H9 (cell line): Measurements from ENCODE around the gene ANKRD44. TPM values are rescaled to one million over a fixed set of nuclear protein-coding genes. Genes with fewer than 3 reads are reported as not detected.

Experiments
- DNase-seq: peaks from one replicate; pipeline ENCODE4 v3.0.0-alpha.2; 2017
- H2AFZ ChIP-seq: one replicate; pipeline ENCODE4 v1.6.1; 2013; ENCODE audit warnings: mild to moderate bottlenecking, low read length, control low read depth, moderate library complexity
- H2AK5ac ChIP-seq: 2 replicates; pipeline ENCODE4 v1.6.1; 2013; ENCODE audit warnings: low read length, control low read depth, mixed read lengths; ENCODE audit not compliant: insufficient read length
- H2BK120ac ChIP-seq: one replicate; pipeline ENCODE4 v1.6.1; 2013; ENCODE audit warnings: low read depth, mild to moderate bottlenecking, low read length, control low read depth, inconsistent platforms; ENCODE audit not compliant: poor library complexity, severe bottlenecking
- H2BK12ac ChIP-seq: 2 replicates; pipeline ENCODE4 v1.6.1; 2013; ENCODE audit warnings: low read length, control low read depth, mixed read lengths, low read depth; ENCODE audit not compliant: insufficient read length
- H2BK15ac ChIP-seq: 2 replicates; pipeline ENCODE4 v1.6.1; 2013; ENCODE audit warnings: low read depth, low read length, control low read depth
- H2BK20ac ChIP-seq: one replicate; pipeline ENCODE4 v1.6.1; 2013; ENCODE audit warnings: low read depth, mild to moderate bottlenecking, low read length, control low read depth, inconsistent platforms; ENCODE audit not compliant: poor library complexity, severe bottlenecking
- H2BK5ac ChIP-seq: 2 replicates; pipeline ENCODE4 v1.6.1; 2013; ENCODE audit warnings: low read length, control low read depth, mixed read lengths; ENCODE audit not compliant: insufficient read length
- H3K14ac ChIP-seq: 2 replicates; pipeline ENCODE4 v1.6.1; 2013; ENCODE audit warnings: low read length, control low read depth; ENCODE audit not compliant: insufficient read depth
- H3K18ac ChIP-seq: 2 replicates; pipeline ENCODE4 v1.6.1; 2013; ENCODE audit warnings: low read depth, mild to moderate bottlenecking, mixed read lengths, low read length, control low read depth; ENCODE audit not compliant: insufficient read length
- H3K23ac ChIP-seq: 2 replicates; pipeline ENCODE4 v1.6.1; 2013; ENCODE audit warnings: low read length, control low read depth, mixed read lengths, low read depth; ENCODE audit not compliant: insufficient read length
- H3K23me2 ChIP-seq: 2 replicates; pipeline ENCODE4 v1.6.1; 2013; ENCODE audit warnings: low read depth, mild to moderate bottlenecking, mixed read lengths, low read length, control low read depth; ENCODE audit not compliant: insufficient read length, poor library complexity, severe bottlenecking
- H3K27ac ChIP-seq: 2 replicates; pipeline ENCODE4 v1.5.1; 2013; ENCODE audit warnings: low read length, control low read depth, mixed read lengths, low read depth; ENCODE audit not compliant: insufficient read length
- H3K27me3 ChIP-seq: 2 replicates; pipeline ENCODE4 v1.6.1; 2013; ENCODE audit warnings: low read length, control low read depth, inconsistent platforms; ENCODE audit not compliant: insufficient read depth
- H3K4ac ChIP-seq: 2 replicates; pipeline ENCODE4 v1.6.1; 2013; ENCODE audit warnings: low read depth, mild to moderate bottlenecking, control low read depth, inconsistent platforms, low read length, moderate library complexity
- H3K4me1 ChIP-seq: 2 replicates; pipeline ENCODE4 v1.6.1; 2013; ENCODE audit warnings: low read length, control low read depth, inconsistent platforms; ENCODE audit not compliant: insufficient read depth
- H3K4me2 ChIP-seq: 2 replicates; pipeline ENCODE4 v1.6.1; 2013; ENCODE audit warnings: low read length, control low read depth, mixed read lengths; ENCODE audit not compliant: insufficient read length, insufficient read depth
- H3K56ac ChIP-seq: 2 replicates; pipeline ENCODE4 v1.6.1; 2013; ENCODE audit warnings: low read depth, mild to moderate bottlenecking, mixed read lengths, low read length, control low read depth; ENCODE audit not compliant: insufficient read length
- H3K79me1 ChIP-seq: 2 replicates; pipeline ENCODE4 v1.6.1; 2013; ENCODE audit warnings: low read depth, mild to moderate bottlenecking, moderate library complexity, low read length, control low read depth, inconsistent platforms; ENCODE audit not compliant: insufficient read depth, poor library complexity, severe bottlenecking
- H3K79me2 ChIP-seq: 2 replicates; pipeline ENCODE4 v1.6.1; 2013; ENCODE audit warnings: low read length, control low read depth, inconsistent platforms; ENCODE audit not compliant: insufficient read depth
- H3K9ac ChIP-seq: 2 replicates; pipeline ENCODE4 v1.6.1; 2013; ENCODE audit warnings: low read length, control low read depth, mixed read lengths; ENCODE audit not compliant: insufficient read length; ENCODE audit errors: extremely low read depth
- H3K9me3 ChIP-seq: one replicate; pipeline ENCODE4 v1.6.1; 2013; ENCODE audit warnings: low read depth, low read length, inconsistent platforms; ENCODE audit not compliant: control insufficient read depth
- H3T11ph ChIP-seq: one replicate; pipeline ENCODE4 v1.6.1; 2013; ENCODE audit warnings: mild to moderate bottlenecking, low read length, control low read depth, inconsistent platforms
- H4K20me1 ChIP-seq: one replicate; pipeline ENCODE4 v1.6.1; 2013; ENCODE audit not compliant: control insufficient read depth, insufficient read length, insufficient read depth
- H4K5ac ChIP-seq: 2 replicates; pipeline ENCODE4 v1.6.1; 2013; ENCODE audit warnings: low read depth, mild to moderate bottlenecking, mixed read lengths, low read length, control low read depth; ENCODE audit not compliant: insufficient read length
- H4K8ac ChIP-seq: replicated peaks from 2 replicates; pipeline ENCODE4 v1.6.1; 2013; ENCODE audit warnings: low read length, control low read depth, mixed read lengths, low read depth; ENCODE audit not compliant: insufficient read length
- H4K91ac ChIP-seq: 2 replicates; pipeline ENCODE4 v1.6.1; 2013; ENCODE audit warnings: low read depth, mild to moderate bottlenecking, moderate library complexity, mixed read lengths, low read length, control low read depth; ENCODE audit not compliant: insufficient read length
- H3K27ac Mint-ChIP-seq, 3 experiments: 2 replicates in 2 of 3; 3 replicates in 1 of 3; pipeline ENCODE4 v1.8.0; 2020 to 2021; ENCODE audit warnings: mixed read lengths in 3 of 3, mild to moderate bottlenecking in 1 of 3, moderate library complexity in 1 of 3
- H3K27me3 Mint-ChIP-seq: 2 replicates; pipeline ENCODE4 v1.8.0; 2021; ENCODE audit warnings: low read depth, mild to moderate bottlenecking, moderate library complexity, mixed read lengths
- H3K36me3 Mint-ChIP-seq, 3 experiments: 2 replicates in 2 of 3; 3 replicates in 1 of 3; pipeline ENCODE4 v1.8.0; 2020 to 2021; ENCODE audit warnings: low read depth in 3 of 3, mixed read lengths in 3 of 3; ENCODE audit not compliant: insufficient read depth in 1 of 3
- H3K4me1 Mint-ChIP-seq, 2 experiments: 2 replicates each; pipeline ENCODE4 v1.8.0; 2020; ENCODE audit warnings: mixed read lengths in 2 of 2
- H3K4me3 Mint-ChIP-seq, 2 experiments: 2 replicates in 1 of 2; 3 replicates in 1 of 2; pipeline ENCODE4 v1.8.0; 2020 to 2021; ENCODE audit warnings: mild to moderate bottlenecking in 2 of 2, mixed read lengths in 2 of 2, moderate library complexity in 1 of 2
- H3K9me3 Mint-ChIP-seq, 2 experiments: 2 replicates in 1 of 2; 3 replicates in 1 of 2; pipeline ENCODE4 v1.8.0; 2020; ENCODE audit warnings: mild to moderate bottlenecking in 2 of 2, mixed read lengths in 2 of 2, moderate library complexity in 1 of 2
- CTCF ChIP-seq: fragments of 200-600 bp; sonication (generic); conservative IDR thresholded peaks from 3 replicates; pipeline ENCODE4 v1.8.0; 2021; ENCODE audit warnings: antibody characterized with exemption, mild to moderate bottlenecking
- WGBS: extraction: QIAGEN DNeasy Blood & Tissue Kit; methylation state at CpG from one replicate; pipeline ENCODE4 v1.1.7; 2013; ENCODE audit warnings: missing lambda C conversion rate, low lambda C conversion rate, mixed read lengths; ENCODE audit not compliant: insufficient read length; ENCODE audit errors: extremely low coverage; 5-methylcytosine and 5-hydroxymethylcytosine counted together
- total RNA-seq: library from RNA; stranded (reverse); gene quantifications from 2 replicates; pipeline ENCODE4 v1.2.1, GENCODE V29; 2021

Gene ANKRD44
- total RNA-seq, 1 experiment from 2014 or later, result 1.9 TPM

GRCh38 chr2:197332641-197333040 lies 22.1 kb upstream of the ANKRD44 start:
- Mint-ChIP-seq H3K9me3 (no peaks in the 10 kb centered on the region), H3K36me3 (no peaks in the 10 kb centered on the region), H3K4me3 (no peak overlapping the region), H3K27ac (no peak overlapping the region), H3K27me3 (no peaks in the 10 kb centered on the region), H3K4me1 (no peaks in the 10 kb centered on the region)
- H2BK5ac ChIP-seq, result no peak overlapping the region
- H4K5ac ChIP-seq, result no peak overlapping the region
- no peak overlapping the region for H4K8ac ChIP-seq
- no peak overlapping the region for H3K4me2 ChIP-seq
- no peaks in the 10 kb centered on the region for H3K4me1 ChIP-seq
- H2AFZ ChIP-seq, result no peak overlapping the region
- H2BK12ac ChIP-seq, result no peak overlapping the region
- no peak overlapping the region for H3T11ph ChIP-seq
- no peak overlapping the region for H3K18ac ChIP-seq
- H3K4ac ChIP-seq, result no peak overlapping the region
- no peaks in the 10 kb centered on the region for H3K23me2 ChIP-seq
- no peak overlapping the region for H3K23ac ChIP-seq
- no CpG with 5 or more reads among the region's 2 CpGs for WGBS
- no peaks in the 10 kb centered on the region for H3K27me3 ChIP-seq
- peak overlapping the region; percentile 26 for H2BK20ac ChIP-seq
- H3K14ac ChIP-seq, result no peak overlapping the region
- no peak overlapping the region for H2AK5ac ChIP-seq
- no peak overlapping the region for H3K9ac ChIP-seq
- H3K79me1 ChIP-seq, result no peaks in the 10 kb centered on the region
- DNase-seq, result no peak
- TF ChIP-seq CTCF, result no peak
- no peak overlapping the region for H2BK120ac ChIP-seq
- no peak overlapping the region for H2BK15ac ChIP-seq
- H3K79me2 ChIP-seq, result no peaks in the 10 kb centered on the region
- H3K9me3 ChIP-seq, result no peaks in the 10 kb centered on the region
- H3K56ac ChIP-seq, result no peak overlapping the region
- H4K20me1 ChIP-seq, result no peaks in the 10 kb centered on the region
- H4K91ac ChIP-seq, result no peak overlapping the region
- no peak overlapping the region for H3K27ac ChIP-seq
